AG09319 (cell line): ENCODE results near the gene GFPT2.

Experiments used
- DNase-seq: peaks from one replicate; pipeline ENCODE4 v3.0.0-alpha.2; 2010; ENCODE audit warnings: low read depth; ENCODE audit errors: extremely low read depth
- CTCF ChIP-seq: IDR thresholded peaks from 2 replicates; pipeline ENCODE4 v1.5.1; 2011; ENCODE audit warnings: low read depth, mild to moderate bottlenecking, inconsistent platforms, low read length, moderate library complexity

GFPT2 gene

GRCh38 chr5:180395540-180396274 is 42.6 kb upstream of the GFPT2 start:
- DNase-seq, result no peak
- TF ChIP-seq CTCF, result no peak

DNA sequence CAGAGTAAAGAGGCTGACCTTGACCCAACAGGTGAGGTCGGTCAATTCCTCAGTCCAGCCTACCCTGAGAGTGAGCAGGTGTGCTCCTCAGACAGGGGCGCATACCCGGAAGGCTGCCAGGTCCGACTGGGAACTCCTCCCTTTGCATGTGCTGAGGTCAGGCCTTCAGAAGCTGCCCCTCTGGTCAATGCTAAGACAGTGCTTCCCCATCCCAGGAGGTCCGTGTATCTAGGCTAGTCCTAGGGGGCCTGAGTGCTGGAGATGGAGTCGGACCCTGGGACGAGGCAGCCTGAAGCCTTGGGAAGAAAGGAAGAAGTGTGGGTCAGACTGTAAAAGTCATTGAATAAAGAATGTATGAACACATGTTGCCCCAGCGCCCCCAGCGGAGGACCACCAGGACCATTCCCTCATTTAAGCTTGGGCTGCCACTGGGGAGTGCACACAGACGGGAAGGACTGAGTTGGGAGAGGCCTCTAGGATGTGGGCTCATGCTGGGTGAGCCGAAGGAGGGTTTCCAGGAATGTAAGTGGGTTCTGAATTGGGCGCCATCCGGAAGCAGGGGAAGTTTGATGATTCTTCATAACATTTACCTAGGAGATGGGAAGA is 41.0 kb upstream of the GFPT2 start:
- no peak for TF ChIP-seq CTCF
- no peak for DNase-seq

DNA sequence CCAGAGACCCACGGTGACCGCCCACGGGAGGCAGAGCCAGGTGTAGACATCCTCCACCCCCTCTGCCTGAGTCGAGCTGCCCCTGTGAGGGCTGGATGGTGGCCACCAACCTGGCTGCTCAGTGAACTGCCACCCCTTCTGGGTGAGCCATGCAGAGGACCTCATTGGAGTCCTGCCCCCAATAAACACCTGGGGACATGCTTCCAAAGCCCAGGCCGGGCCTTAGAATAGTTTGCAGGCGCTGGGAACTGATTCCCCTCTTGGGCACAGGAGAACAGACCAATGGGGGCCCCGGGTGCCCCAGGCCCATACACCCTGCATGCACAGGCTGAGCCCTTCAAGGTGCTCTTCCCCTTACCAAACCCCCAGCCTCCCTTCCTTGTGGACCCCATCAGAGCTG is 38.1 kb upstream of the GFPT2 start:
- DNase-seq, result no peak

GRCh38 chr5:180390441-180391190 is 37.5 kb upstream of the GFPT2 start:
- no peak for DNase-seq

More for the DNA sequence above, 38.1 kb upstream of the GFPT2 start:
- no peak for TF ChIP-seq CTCF

GRCh38 chr5:180389252-180390101 is 36.3 kb upstream of the GFPT2 start:
- TF ChIP-seq CTCF, result no peak
- DNase-seq, result no peak

More at GRCh38 chr5:180390441-180391190, 37.5 kb upstream of the GFPT2 start:
- no peak for TF ChIP-seq CTCF

GRCh38 chr5:180387798-180388197 is 34.7 kb upstream of the GFPT2 start:
- no peak for TF ChIP-seq CTCF
- no peak for DNase-seq
